A549 treated with AZD9567 at 1 μM for 4 hours (cell line): ENCODE results near the gene TYMS. TPM values are rescaled to one million over a fixed set of nuclear protein-coding genes. Genes with fewer than 3 reads are reported as not detected.

Experiments used
- total RNA-seq: library from RNA; stranded (reverse); fragments of 200-300 nt; extraction: Qiagen RNA extraction; gene quantifications from 5 replicates; pipeline ENCODE4 v1.2.3, GENCODE V29; 2022; ENCODE audit not compliant: insufficient read depth

The TYMS gene
- 167 to 186 TPM (median 172 TPM) in 5 replicates for total RNA-seq

GRCh38 chr18:657311-658000, at the start of gene TYMS:
Gene TYMS, plus strand, starts transcription at chr18:657653. Its CDS starts 90 bp downstream, at chr18:657743.

GRCh38 chr18:712401-713134, 55.1 kb downstream of the TYMS start, which contains the start of gene ENOSF1:
Gene ENOSF1, minus strand, starts transcription at chr18:712630. Its CDS starts 43 bp downstream, at chr18:712587.

Other genes with a start within 250 kb of the TYMS start
- 0.02 to 0.05 TPM (median 0.03 TPM) in 3 of 5 replicates, not detected in the others for gene COLEC12, start 157.0 kb upstream of the TYMS start, total RNA-seq
- gene CETN1, start 77.3 kb upstream of the TYMS start, total RNA-seq: not detected in 5 replicates
- gene CLUL1, start 60.7 kb upstream of the TYMS start, total RNA-seq: not detected in 5 replicates
- 24.2 to 37.8 TPM (median 27.0 TPM) in 5 replicates for gene ENOSF1, start 55.0 kb downstream of the TYMS start, total RNA-seq
- gene YES1, start 154.6 kb downstream of the TYMS start, total RNA-seq: 17.4 to 25.7 TPM (median 23.6 TPM) in 5 replicates
- gene ADCYAP1, start 247.2 kb downstream of the TYMS start, total RNA-seq: not detected in 5 replicates